D721Med (cell line): ENCODE measurements around the gene IWS1.
"Not testable (repeated sequence)": the region's sequence is repeated elsewhere in the genome, so short reads cannot be mapped to it uniquely, and the experiment has no call there.

Experiments used
- DNase-seq: peaks from one replicate; pipeline ENCODE4 v3.0.0; 2011; ENCODE audit warnings: low spot score; ENCODE audit not compliant: insufficient read length
- FAIRE-seq: peaks from 2 replicates; lab custom pipeline; 2011; peaks lifted over from hg19 to GRCh38; lab: Jason Lieb, UNC
- CTCF ChIP-seq: IDR thresholded peaks from 2 replicates; pipeline ENCODE4 v1.5.1; 2012; ENCODE audit warnings: mild to moderate bottlenecking, control low read depth; ENCODE audit not compliant: insufficient read depth; ENCODE audit errors: missing control alignments

The IWS1 gene

GRCh38 chr2:127526132-127527000 is at the start of gene IWS1:
Gene IWS1 (minus strand): TSS chr2:127526489. CDS start chr2:127526208, 281 bp downstream.
- TF ChIP-seq CTCF, result peak; percentile 41
- FAIRE-seq (no peak), DNase-seq (peak; percentile 80)

GRCh38 chr2:127575941-127576432 is 49.7 kb upstream of the IWS1 start:
- DNase-seq (no peak), FAIRE-seq (no peak)
- no peak for TF ChIP-seq CTCF

- FAIRE-seq (no peak), DNase-seq (no peak)
- TF ChIP-seq CTCF, result no peak
Observed at GRCh38 chr2:127575185-127575765, 49.0 kb upstream of the IWS1 start.

- no peak for FAIRE-seq
Observed at GRCh38 chr2:127574656-127575055, 48.4 kb upstream of the IWS1 start.

GRCh38 chr2:127573771-127574170 is 47.5 kb upstream of the IWS1 start:
- DNase-seq (no peak), FAIRE-seq (no peak)
- no peak for TF ChIP-seq CTCF

More at GRCh38 chr2:127574656-127575055, 48.4 kb upstream of the IWS1 start:
- no peak for TF ChIP-seq CTCF
- no peak for DNase-seq

GRCh38 chr2:127573298-127573697 is 47.0 kb upstream of the IWS1 start:
- DNase-seq, result no peak
- FAIRE-seq, result no peak
- no peak for TF ChIP-seq CTCF

GRCh38 chr2:127572841-127573240 is 46.6 kb upstream of the IWS1 start:
- DNase-seq (no peak), FAIRE-seq (no peak)
- TF ChIP-seq CTCF, result no peak

GRCh38 chr2:127572352-127572751 is 46.1 kb upstream of the IWS1 start:
- not testable (repeated sequence) for FAIRE-seq, DNase-seq
